ENCODE results near the gene APMAP.

The APMAP gene

GRCh38 chr20:25024171-25024570 is 31.6 kb upstream of the APMAP start:
- no peak for DNase-seq

GRCh38 chr20:25023356-25023755 is 30.8 kb upstream of the APMAP start:
- DNase-seq = no peak

GRCh38 chr20:25022680-25023079 is 30.1 kb upstream of the APMAP start:
- DNase-seq = no peak

- no peak for DNase-seq
Measured at GRCh38 chr20:25021336-25021735, 28.8 kb upstream of the APMAP start.

GRCh38 chr20:25020901-25021301 is 28.4 kb upstream of the APMAP start:
- DNase-seq = no peak

GRCh38 chr20:25020345-25020744 is 27.8 kb upstream of the APMAP start:
- no peak for DNase-seq

- no peak for DNase-seq
Measured at GRCh38 chr20:25019381-25020155, 27.0 kb upstream of the APMAP start.

- DNase-seq = no peak
Measured at GRCh38 chr20:25018841-25019240, 26.3 kb upstream of the APMAP start.

- DNase-seq = no peak
Measured at GRCh38 chr20:25018425-25018824, 25.9 kb upstream of the APMAP start.

GRCh38 chr20:25017257-25017803 is 24.8 kb upstream of the APMAP start:
- no peak for DNase-seq

GRCh38 chr20:25016471-25016870 is 23.9 kb upstream of the APMAP start:
- no peak for DNase-seq

- no peak for DNase-seq
Measured at GRCh38 chr20:25015986-25016385, 23.4 kb upstream of the APMAP start.

DNA sequence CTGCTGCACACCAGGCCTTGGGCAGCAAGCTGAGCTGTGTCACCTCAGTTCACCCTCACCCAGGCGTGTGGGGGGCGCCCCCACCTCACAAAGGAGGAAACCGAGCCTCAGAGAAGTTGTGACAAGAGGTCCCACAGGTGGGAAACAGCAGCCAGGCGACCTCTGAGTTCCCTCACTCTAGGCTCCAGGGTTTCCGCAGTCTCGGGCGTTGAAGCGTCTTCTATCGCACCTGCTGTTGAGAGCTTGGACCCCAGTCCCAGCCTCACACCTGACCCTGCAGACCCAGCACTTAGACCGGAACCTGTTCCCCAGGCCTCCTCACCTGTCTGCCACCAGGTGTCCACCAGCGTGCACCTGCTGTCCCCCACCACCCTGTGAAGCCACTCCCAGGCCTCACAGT is 22.3 kb upstream of the APMAP start:
- no peak for DNase-seq

DNA sequence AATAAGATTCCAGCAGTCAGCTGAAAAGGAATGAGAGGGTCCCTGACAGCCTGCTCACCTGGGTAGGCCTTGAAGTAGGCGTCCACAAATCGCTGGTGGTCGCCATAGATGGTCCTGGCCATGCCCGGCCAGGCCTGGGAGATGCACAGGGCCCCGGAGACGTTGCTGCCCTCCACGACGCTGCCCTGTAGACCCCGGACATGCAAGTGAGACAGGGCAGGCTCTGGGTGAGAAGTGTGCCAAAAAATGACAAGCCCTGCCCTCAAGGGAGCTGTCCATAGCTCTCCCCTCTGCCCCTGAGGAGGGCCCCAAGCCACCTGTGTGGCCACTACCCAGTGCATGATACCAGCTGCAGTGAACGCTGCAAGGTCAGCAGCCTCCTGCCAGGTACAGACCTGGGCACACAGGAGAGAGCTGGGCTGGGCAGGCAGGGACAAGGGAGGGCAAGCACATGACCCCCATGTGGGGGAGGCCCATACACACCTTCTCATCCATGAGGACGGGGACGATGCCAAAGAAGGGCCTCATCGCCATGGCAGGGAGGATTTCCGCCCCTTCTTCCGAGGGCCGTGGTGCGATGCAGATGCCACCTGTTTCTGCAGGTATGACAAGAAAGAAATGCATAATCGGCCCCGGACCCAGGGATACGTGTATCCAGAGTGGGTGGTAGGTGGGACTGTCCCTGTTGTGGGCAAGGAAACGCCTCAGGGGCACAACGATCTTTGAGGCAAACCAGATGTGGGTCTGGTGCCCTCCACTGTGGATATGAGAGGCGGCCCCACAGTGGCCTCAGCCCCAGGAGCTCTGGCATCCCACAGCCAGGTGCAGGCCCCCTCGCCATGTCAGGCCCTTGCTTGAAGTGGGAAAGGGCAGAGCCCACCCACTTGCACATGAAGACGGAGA is 21.2 kb upstream of the APMAP start:
- DNase-seq = no peak

GRCh38 chr20:25012616-25013189 is 20.2 kb upstream of the APMAP start:
- no peak for DNase-seq

DNA sequence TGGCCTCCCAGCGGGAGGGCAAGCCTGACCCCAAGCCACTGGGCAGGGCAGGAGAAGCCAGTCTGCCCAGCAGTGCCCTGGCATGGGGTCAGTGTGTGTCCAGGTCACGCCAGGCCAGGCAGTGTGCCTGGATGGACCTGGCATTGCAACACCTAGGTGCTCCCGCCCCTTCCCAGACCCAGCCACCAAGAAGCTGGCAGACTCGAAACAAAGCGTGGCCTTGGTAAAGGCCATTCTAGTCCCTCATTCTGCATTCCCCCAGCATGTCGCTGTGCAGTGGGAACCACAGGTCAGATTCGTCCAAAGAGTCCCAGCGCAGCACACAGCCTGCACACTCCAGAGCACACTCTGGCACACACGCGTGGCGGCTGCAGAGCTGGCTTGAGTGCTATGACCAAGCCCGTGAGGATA is 19.3 kb upstream of the APMAP start:
- no peak for DNase-seq

DNA sequence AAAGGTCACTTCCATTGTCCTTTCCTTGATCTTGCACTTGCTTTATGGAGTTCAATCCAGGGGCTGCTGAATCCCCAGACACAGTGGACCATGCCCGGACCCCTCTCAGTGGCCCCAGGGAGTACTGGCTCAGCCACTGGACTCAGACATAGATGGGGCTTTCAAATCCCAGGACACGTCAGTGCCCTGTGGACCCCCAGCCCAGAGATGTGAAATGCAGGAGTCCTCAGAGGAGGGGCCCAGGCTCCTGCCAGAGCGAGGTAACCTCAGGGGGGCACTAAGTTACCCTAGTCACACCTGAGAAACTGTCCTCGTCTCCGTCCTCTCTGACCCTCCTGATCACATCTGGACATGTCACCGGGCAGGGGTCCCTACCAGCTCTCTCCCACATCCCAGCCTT is 18.7 kb upstream of the APMAP start:
- no peak for DNase-seq

- no peak for DNase-seq
Measured at GRCh38 chr20:25009218-25010145, 16.9 kb upstream of the APMAP start.

DNA sequence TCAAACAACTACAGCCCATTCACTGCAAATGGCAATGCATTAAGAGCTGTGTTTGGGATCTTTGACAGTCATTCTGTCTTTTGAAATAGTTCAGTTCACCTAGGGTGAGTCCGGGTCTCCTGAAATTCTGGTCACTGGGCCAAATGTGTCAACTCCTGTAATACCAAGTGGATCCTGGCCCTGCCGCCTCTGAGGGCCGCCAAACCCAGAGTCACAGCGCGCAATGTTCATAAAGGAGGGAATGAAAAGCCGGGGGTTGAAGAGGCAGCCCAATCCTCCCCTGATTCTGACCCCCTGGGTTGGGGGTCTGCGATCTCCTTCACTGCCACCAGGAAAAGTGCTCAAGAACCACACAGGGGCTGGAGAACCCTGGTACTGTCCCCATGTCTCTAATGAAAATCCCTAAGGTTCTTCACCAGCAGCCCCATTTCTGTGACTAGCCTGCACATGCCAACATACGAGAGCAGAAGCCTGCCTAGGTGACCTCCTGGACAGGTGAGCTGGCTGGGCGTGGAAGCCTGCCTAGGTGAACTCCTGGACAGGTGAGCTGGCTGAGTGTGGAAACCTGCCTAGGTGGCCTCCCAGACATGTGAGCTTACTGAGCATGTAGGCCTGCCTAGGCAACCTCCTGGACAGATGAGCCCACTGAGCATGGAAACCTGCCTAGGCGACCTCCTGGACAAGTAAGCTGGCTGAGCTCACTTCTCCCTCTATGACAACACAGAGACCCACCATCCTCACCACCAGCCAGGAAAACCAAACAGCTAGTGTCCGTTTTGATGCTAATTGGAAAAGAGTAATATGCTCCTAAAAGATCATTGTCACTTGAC is 16.1 kb upstream of the APMAP start:
- no peak for DNase-seq

GRCh38 chr20:25007491-25008305 is 15.1 kb upstream of the APMAP start:
- DNase-seq = no peak
